Colonic mucosa (tissue), 4 donors: ENCODE data around the gene SLC24A1. TPM values are rescaled to one million over a fixed set of nuclear protein-coding genes. Genes with fewer than 3 reads are reported as not detected.

Experiments used
- DNase-seq: peaks from one replicate; pipeline ENCODE4 v3.0.0-alpha.2; 2020
- H3K27ac ChIP-seq: fragments of 200-600 bp; one replicate; pipeline ENCODE4 v1.8.0; 2021
- H3K27me3 ChIP-seq: fragments of 200-600 bp; one replicate; pipeline ENCODE4 v1.8.0; 2021
- H3K36me3 ChIP-seq: fragments of 200-600 bp; one replicate; pipeline ENCODE4 v1.8.0; 2021
- H3K4me1 ChIP-seq: fragments of 200-600 bp; one replicate; pipeline ENCODE4 v1.8.0; 2021; ENCODE audit warnings: mild to moderate bottlenecking
- H3K4me3 ChIP-seq: fragments of 200-600 bp; one replicate; pipeline ENCODE4 v1.8.0; 2021
- H3K9ac ChIP-seq, 2 donors: one replicate each; pipeline ENCODE4 v1.7.0; 2013; ENCODE audit warnings: control low read depth in 2 of 2, low read depth in 2 of 2, low read length in 2 of 2
- H3K9me3 ChIP-seq: fragments of 200-600 bp; one replicate; pipeline ENCODE4 v1.8.0; 2021
- intact Hi-C: fragments of 100-400 bp; cut with DNase I; formaldehyde crosslinking; loops from one replicate; pipeline ENCODE4 v1.14.1; 2022
- total RNA-seq, 2 donors: library from RNA; stranded (reverse); fragmentation: NEBNext Ultra II Directional in 1 of 2; extraction: Animal tissue kit (Norgen Biotek cat#: 25700) in 1 of 2; gene quantifications; one replicate each; pipeline ENCODE4 v1.2.1, GENCODE V29; 2021
- TF ChIP-seq, protein P1 (sequence below): fragments of 200-600 bp; IDR thresholded peaks from one replicate; pipeline ENCODE4 v1.8.0; 2022; ENCODE audit warnings: antibody characterized with exemption, mild to moderate bottlenecking
- donor health status: healthy.
- donor health status: DM: no; HTN: no; CAD: no.
- donor health status: DM: no; HTN: no; CAD: no.

The SLC24A1 gene
- total RNA-seq, 2 donors from 2014 or later: 5.5 to 7.1 TPM

DNA sequence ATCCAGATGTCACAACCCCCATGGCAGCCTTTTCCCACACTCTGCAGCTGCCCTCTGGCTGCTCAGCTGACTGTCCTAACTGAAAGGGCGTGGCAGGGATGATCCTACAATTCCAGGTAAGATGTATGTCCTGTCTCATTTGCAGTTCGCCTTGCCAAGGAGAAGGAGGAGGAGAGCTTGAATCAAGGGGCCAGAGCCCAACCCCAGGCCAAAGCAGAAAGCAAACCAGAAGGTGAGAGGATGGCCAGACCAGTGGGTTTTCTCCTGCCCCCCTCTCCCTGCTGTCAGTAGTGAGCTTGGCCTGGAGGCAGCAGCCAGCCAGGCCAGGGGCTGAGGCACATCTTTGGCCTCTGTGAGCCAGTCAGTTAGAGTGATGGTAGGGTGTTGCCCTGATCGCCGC lies 22.5 kb downstream of the SLC24A1 start:
- no peak for DNase-seq
- no peaks in the 10 kb centered on the region for H3K4me1 ChIP-seq
- TF ChIP-seq, protein P1, sequence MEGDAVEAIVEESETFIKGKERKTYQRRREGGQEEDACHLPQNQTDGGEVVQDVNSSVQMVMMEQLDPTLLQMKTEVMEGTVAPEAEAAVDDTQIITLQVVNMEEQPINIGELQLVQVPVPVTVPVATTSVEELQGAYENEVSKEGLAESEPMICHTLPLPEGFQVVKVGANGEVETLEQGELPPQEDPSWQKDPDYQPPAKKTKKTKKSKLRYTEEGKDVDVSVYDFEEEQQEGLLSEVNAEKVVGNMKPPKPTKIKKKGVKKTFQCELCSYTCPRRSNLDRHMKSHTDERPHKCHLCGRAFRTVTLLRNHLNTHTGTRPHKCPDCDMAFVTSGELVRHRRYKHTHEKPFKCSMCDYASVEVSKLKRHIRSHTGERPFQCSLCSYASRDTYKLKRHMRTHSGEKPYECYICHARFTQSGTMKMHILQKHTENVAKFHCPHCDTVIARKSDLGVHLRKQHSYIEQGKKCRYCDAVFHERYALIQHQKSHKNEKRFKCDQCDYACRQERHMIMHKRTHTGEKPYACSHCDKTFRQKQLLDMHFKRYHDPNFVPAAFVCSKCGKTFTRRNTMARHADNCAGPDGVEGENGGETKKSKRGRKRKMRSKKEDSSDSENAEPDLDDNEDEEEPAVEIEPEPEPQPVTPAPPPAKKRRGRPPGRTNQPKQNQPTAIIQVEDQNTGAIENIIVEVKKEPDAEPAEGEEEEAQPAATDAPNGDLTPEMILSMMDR: no peak
- no peaks in the 10 kb centered on the region for H3K27me3 ChIP-seq
- no peak overlapping the region for H3K4me3 ChIP-seq
- H3K9ac ChIP-seq: no peak overlapping the region
- no peaks in the 10 kb centered on the region for H3K9me3 ChIP-seq
- intact Hi-C loops: loop anchor here (10.0 kb wide), 1 partner anchor 181 kb away; no protein-coding TSS in a partner anchor
- no peaks in the 10 kb centered on the region for H3K36me3 ChIP-seq
- no peak overlapping the region for H3K27ac ChIP-seq

DNA sequence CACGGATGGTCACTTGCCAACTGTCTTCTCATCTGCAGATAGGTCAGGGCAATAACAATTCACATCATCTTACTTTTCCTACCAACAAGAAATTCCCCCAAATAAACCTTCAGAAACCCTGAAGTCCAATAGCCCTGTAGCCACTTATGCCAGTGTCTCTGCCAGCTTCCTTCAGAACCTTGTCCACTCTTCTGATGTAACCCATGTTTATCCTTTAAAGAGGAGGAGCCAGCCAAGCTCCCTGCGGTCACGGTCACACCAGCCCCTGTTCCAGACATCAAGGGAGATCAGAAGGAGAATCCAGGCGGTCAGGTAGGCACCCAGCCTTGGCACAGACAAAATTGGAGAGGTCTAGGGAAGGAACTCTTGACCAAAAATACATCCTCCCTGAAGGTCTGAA lies 23.7 kb downstream of the SLC24A1 start:
- Histone ChIP-seq H3K27me3 (no peaks in the 10 kb centered on the region), H3K27ac (no peak overlapping the region), H3K4me1 (no peaks in the 10 kb centered on the region), H3K9me3 (no peaks in the 10 kb centered on the region), H3K4me3 (no peak overlapping the region), H3K9ac (no peak overlapping the region), H3K36me3 (no peaks in the 10 kb centered on the region)
- DNase-seq: no peak
- intact Hi-C loops: loop anchor here (10.0 kb wide), 1 partner anchor 179 kb away; no protein-coding TSS in a partner anchor
- TF ChIP-seq, protein P1: no peak

DNA sequence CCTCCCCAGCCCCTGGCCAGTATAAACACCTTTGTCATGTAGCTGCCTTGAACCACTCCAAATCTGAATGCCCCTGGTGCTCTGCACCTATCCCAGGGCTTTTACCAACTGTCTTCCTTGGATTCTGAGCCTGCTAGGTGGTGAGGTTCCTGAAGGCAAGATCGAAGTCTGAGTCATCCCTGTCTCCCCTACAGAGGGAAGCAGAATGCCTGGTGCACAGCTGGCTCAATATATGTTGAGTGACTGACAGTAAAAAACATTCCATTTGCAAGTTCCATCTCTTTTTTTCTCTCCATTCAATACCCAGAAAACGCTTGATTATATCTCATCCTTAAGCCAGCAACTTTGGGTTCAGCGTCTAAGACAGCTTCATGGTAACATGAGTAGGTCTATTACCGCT lies 24.7 kb downstream of the SLC24A1 start:
- Histone ChIP-seq H3K9ac (no peak overlapping the region), H3K4me3 (no peak overlapping the region), H3K9me3 (no peaks in the 10 kb centered on the region), H3K4me1 (no peaks in the 10 kb centered on the region), H3K27me3 (no peaks in the 10 kb centered on the region), H3K36me3 (no peaks in the 10 kb centered on the region), H3K27ac (no peak overlapping the region)
- intact Hi-C loops: loop anchor here (10.0 kb wide), 1 partner anchor 178 kb away; no protein-coding TSS in a partner anchor
- DNase-seq: no peak
- TF ChIP-seq, protein P1: no peak

DNA sequence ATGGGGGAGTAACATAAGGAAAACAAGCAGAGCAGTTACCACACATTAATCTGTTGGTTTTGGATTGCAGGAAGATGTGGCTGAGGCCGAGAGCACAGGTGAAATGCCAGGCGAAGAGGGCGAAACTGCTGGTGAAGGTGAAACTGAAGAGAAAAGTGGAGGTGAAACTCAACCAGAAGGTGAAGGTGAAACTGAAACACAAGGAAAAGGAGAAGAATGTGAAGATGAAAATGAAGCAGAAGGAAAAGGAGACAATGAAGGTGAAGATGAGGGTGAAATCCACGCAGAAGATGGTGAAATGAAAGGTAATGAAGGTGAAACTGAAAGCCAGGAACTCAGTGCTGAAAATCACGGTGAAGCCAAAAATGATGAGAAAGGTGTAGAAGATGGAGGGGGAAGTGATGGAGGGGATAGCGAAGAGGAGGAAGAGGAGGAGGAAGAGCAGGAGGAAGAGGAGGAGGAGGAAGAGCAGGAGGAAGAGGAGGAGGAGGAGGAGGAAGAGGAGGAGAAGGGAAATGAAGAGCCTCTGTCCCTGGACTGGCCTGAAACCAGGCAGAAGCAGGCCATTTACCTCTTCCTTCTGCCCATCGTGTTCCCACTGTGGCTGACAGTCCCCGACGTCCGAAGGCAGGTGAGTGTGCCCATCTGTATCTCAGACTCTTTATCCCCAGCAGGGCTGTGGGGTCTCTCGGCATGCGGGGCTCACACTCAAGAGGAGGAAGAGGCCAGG lies 28.7 kb downstream of the SLC24A1 start:
- Histone ChIP-seq H3K9me3 (no peaks in the 10 kb centered on the region), H3K36me3 (no peaks in the 10 kb centered on the region), H3K27me3 (no peaks in the 10 kb centered on the region), H3K4me1 (no peaks in the 10 kb centered on the region), H3K9ac (no peak overlapping the region), H3K4me3 (no peak overlapping the region), H3K27ac (no peak overlapping the region)
- intact Hi-C loops: no loop called here
- TF ChIP-seq, protein P1: no peak
- DNase-seq: no peak

DNA sequence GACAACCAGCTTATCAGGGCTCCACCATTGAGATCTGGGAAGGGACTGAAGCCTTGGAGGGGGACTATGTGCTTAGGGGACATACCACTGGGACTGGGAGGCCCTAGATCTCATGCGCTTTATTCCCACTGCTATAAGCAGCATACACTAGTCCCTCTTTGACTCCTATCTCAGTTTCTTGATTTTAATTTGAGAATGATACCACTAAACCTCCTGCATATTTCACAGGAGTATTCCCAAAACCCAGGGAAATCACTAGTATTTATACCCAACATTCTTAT lies 29.2 kb downstream of the SLC24A1 start:
- no peaks in the 10 kb centered on the region for H3K36me3 ChIP-seq
- TF ChIP-seq, protein P1: no peak
- intact Hi-C loops: no loop called here

More for the DNA sequence above, 29.2 kb downstream of the SLC24A1 start:
- no peak overlapping the region for H3K9ac ChIP-seq
- H3K27me3 ChIP-seq: no peaks in the 10 kb centered on the region
- no peaks in the 10 kb centered on the region for H3K4me1 ChIP-seq
- H3K4me3 ChIP-seq: no peak overlapping the region
- no peak overlapping the region for H3K27ac ChIP-seq
- no peak for DNase-seq
- H3K9me3 ChIP-seq: no peaks in the 10 kb centered on the region
